H9 (cell line): Measurements from ENCODE around the gene SCUBE1. TPM values are rescaled to one million over a fixed set of nuclear protein-coding genes. Genes with fewer than 3 reads are reported as not detected.

ENCODE experiments used
- DNase-seq: peaks from one replicate; pipeline ENCODE4 v3.0.0-alpha.2; 2017
- H2AFZ ChIP-seq: one replicate; pipeline ENCODE4 v1.6.1; 2013; ENCODE audit warnings: mild to moderate bottlenecking, low read length, control low read depth, moderate library complexity
- H2AK5ac ChIP-seq: 2 replicates; pipeline ENCODE4 v1.6.1; 2013; ENCODE audit warnings: low read length, control low read depth, mixed read lengths; ENCODE audit not compliant: insufficient read length
- H2BK120ac ChIP-seq: one replicate; pipeline ENCODE4 v1.6.1; 2013; ENCODE audit warnings: low read depth, mild to moderate bottlenecking, low read length, control low read depth, inconsistent platforms; ENCODE audit not compliant: poor library complexity, severe bottlenecking
- H2BK12ac ChIP-seq: 2 replicates; pipeline ENCODE4 v1.6.1; 2013; ENCODE audit warnings: low read length, control low read depth, mixed read lengths, low read depth; ENCODE audit not compliant: insufficient read length
- H2BK15ac ChIP-seq: 2 replicates; pipeline ENCODE4 v1.6.1; 2013; ENCODE audit warnings: low read depth, low read length, control low read depth
- H2BK20ac ChIP-seq: one replicate; pipeline ENCODE4 v1.6.1; 2013; ENCODE audit warnings: low read depth, mild to moderate bottlenecking, low read length, control low read depth, inconsistent platforms; ENCODE audit not compliant: poor library complexity, severe bottlenecking
- H2BK5ac ChIP-seq: 2 replicates; pipeline ENCODE4 v1.6.1; 2013; ENCODE audit warnings: low read length, control low read depth, mixed read lengths; ENCODE audit not compliant: insufficient read length
- H3K14ac ChIP-seq: 2 replicates; pipeline ENCODE4 v1.6.1; 2013; ENCODE audit warnings: low read length, control low read depth; ENCODE audit not compliant: insufficient read depth
- H3K18ac ChIP-seq: 2 replicates; pipeline ENCODE4 v1.6.1; 2013; ENCODE audit warnings: low read depth, mild to moderate bottlenecking, mixed read lengths, low read length, control low read depth; ENCODE audit not compliant: insufficient read length
- H3K23ac ChIP-seq: 2 replicates; pipeline ENCODE4 v1.6.1; 2013; ENCODE audit warnings: low read length, control low read depth, mixed read lengths, low read depth; ENCODE audit not compliant: insufficient read length
- H3K23me2 ChIP-seq: 2 replicates; pipeline ENCODE4 v1.6.1; 2013; ENCODE audit warnings: low read depth, mild to moderate bottlenecking, mixed read lengths, low read length, control low read depth; ENCODE audit not compliant: insufficient read length, poor library complexity, severe bottlenecking
- H3K27ac ChIP-seq: 2 replicates; pipeline ENCODE4 v1.5.1; 2013; ENCODE audit warnings: low read length, control low read depth, mixed read lengths, low read depth; ENCODE audit not compliant: insufficient read length
- H3K27me3 ChIP-seq: 2 replicates; pipeline ENCODE4 v1.6.1; 2013; ENCODE audit warnings: low read length, control low read depth, inconsistent platforms; ENCODE audit not compliant: insufficient read depth
- H3K4ac ChIP-seq: 2 replicates; pipeline ENCODE4 v1.6.1; 2013; ENCODE audit warnings: low read depth, mild to moderate bottlenecking, control low read depth, inconsistent platforms, low read length, moderate library complexity
- H3K4me1 ChIP-seq: 2 replicates; pipeline ENCODE4 v1.6.1; 2013; ENCODE audit warnings: low read length, control low read depth, inconsistent platforms; ENCODE audit not compliant: insufficient read depth
- H3K4me2 ChIP-seq: 2 replicates; pipeline ENCODE4 v1.6.1; 2013; ENCODE audit warnings: low read length, control low read depth, mixed read lengths; ENCODE audit not compliant: insufficient read length, insufficient read depth
- H3K56ac ChIP-seq: 2 replicates; pipeline ENCODE4 v1.6.1; 2013; ENCODE audit warnings: low read depth, mild to moderate bottlenecking, mixed read lengths, low read length, control low read depth; ENCODE audit not compliant: insufficient read length
- H3K79me1 ChIP-seq: 2 replicates; pipeline ENCODE4 v1.6.1; 2013; ENCODE audit warnings: low read depth, mild to moderate bottlenecking, moderate library complexity, low read length, control low read depth, inconsistent platforms; ENCODE audit not compliant: insufficient read depth, poor library complexity, severe bottlenecking
- H3K79me2 ChIP-seq: 2 replicates; pipeline ENCODE4 v1.6.1; 2013; ENCODE audit warnings: low read length, control low read depth, inconsistent platforms; ENCODE audit not compliant: insufficient read depth
- H3K9ac ChIP-seq: 2 replicates; pipeline ENCODE4 v1.6.1; 2013; ENCODE audit warnings: low read length, control low read depth, mixed read lengths; ENCODE audit not compliant: insufficient read length; ENCODE audit errors: extremely low read depth
- H3K9me3 ChIP-seq: one replicate; pipeline ENCODE4 v1.6.1; 2013; ENCODE audit warnings: low read depth, low read length, inconsistent platforms; ENCODE audit not compliant: control insufficient read depth
- H3T11ph ChIP-seq: one replicate; pipeline ENCODE4 v1.6.1; 2013; ENCODE audit warnings: mild to moderate bottlenecking, low read length, control low read depth, inconsistent platforms
- H4K20me1 ChIP-seq: one replicate; pipeline ENCODE4 v1.6.1; 2013; ENCODE audit not compliant: control insufficient read depth, insufficient read length, insufficient read depth
- H4K5ac ChIP-seq: 2 replicates; pipeline ENCODE4 v1.6.1; 2013; ENCODE audit warnings: low read depth, mild to moderate bottlenecking, mixed read lengths, low read length, control low read depth; ENCODE audit not compliant: insufficient read length
- H4K8ac ChIP-seq: replicated peaks from 2 replicates; pipeline ENCODE4 v1.6.1; 2013; ENCODE audit warnings: low read length, control low read depth, mixed read lengths, low read depth; ENCODE audit not compliant: insufficient read length
- H4K91ac ChIP-seq: 2 replicates; pipeline ENCODE4 v1.6.1; 2013; ENCODE audit warnings: low read depth, mild to moderate bottlenecking, moderate library complexity, mixed read lengths, low read length, control low read depth; ENCODE audit not compliant: insufficient read length
- H3K27ac Mint-ChIP-seq, 3 experiments: 2 replicates in 2 of 3; 3 replicates in 1 of 3; pipeline ENCODE4 v1.8.0; 2020 to 2021; ENCODE audit warnings: mixed read lengths in 3 of 3, mild to moderate bottlenecking in 1 of 3, moderate library complexity in 1 of 3
- H3K27me3 Mint-ChIP-seq: 2 replicates; pipeline ENCODE4 v1.8.0; 2021; ENCODE audit warnings: low read depth, mild to moderate bottlenecking, moderate library complexity, mixed read lengths
- H3K36me3 Mint-ChIP-seq, 3 experiments: 2 replicates in 2 of 3; 3 replicates in 1 of 3; pipeline ENCODE4 v1.8.0; 2020 to 2021; ENCODE audit warnings: low read depth in 3 of 3, mixed read lengths in 3 of 3; ENCODE audit not compliant: insufficient read depth in 1 of 3
- H3K4me1 Mint-ChIP-seq, 2 experiments: 2 replicates each; pipeline ENCODE4 v1.8.0; 2020; ENCODE audit warnings: mixed read lengths in 2 of 2
- H3K4me3 Mint-ChIP-seq, 2 experiments: 2 replicates in 1 of 2; 3 replicates in 1 of 2; pipeline ENCODE4 v1.8.0; 2020 to 2021; ENCODE audit warnings: mild to moderate bottlenecking in 2 of 2, mixed read lengths in 2 of 2, moderate library complexity in 1 of 2
- H3K9me3 Mint-ChIP-seq, 2 experiments: 2 replicates in 1 of 2; 3 replicates in 1 of 2; pipeline ENCODE4 v1.8.0; 2020; ENCODE audit warnings: mild to moderate bottlenecking in 2 of 2, mixed read lengths in 2 of 2, moderate library complexity in 1 of 2
- WGBS: extraction: QIAGEN DNeasy Blood & Tissue Kit; methylation state at CpG from one replicate; pipeline ENCODE4 v1.1.7; 2013; ENCODE audit warnings: missing lambda C conversion rate, low lambda C conversion rate, mixed read lengths; ENCODE audit not compliant: insufficient read length; ENCODE audit errors: extremely low coverage; 5-methylcytosine and 5-hydroxymethylcytosine counted together
- total RNA-seq: library from RNA; stranded (reverse); gene quantifications from 2 replicates; pipeline ENCODE4 v1.2.1, GENCODE V29; 2021
- TF ChIP-seq, protein P1 (sequence below): fragments of 200-600 bp; sonication (generic); conservative IDR thresholded peaks from 3 replicates; pipeline ENCODE4 v1.8.0; 2021; ENCODE audit warnings: antibody characterized with exemption, mild to moderate bottlenecking

The SCUBE1 gene
- total RNA-seq, 1 experiment from 2014 or later: 1.2 TPM

- Histone ChIP-seq H3K4ac (no peak overlapping the region), H3K9me3 (no peaks in the 10 kb centered on the region), H2AFZ (no peak overlapping the region), H3K79me2 (no peaks in the 10 kb centered on the region), H3K79me1 (no peaks in the 10 kb centered on the region), H3K4me1 (no peaks in the 10 kb centered on the region), H3T11ph (no peak overlapping the region), H4K8ac (no peak overlapping the region), H3K27ac (no peak overlapping the region), H3K56ac (no peak overlapping the region), H2BK120ac (no peak overlapping the region), H3K9ac (no peak overlapping the region), H4K20me1 (no peaks in the 10 kb centered on the region), H2BK20ac (no peak overlapping the region), H3K23me2 (no peaks in the 10 kb centered on the region), H4K5ac (no peak overlapping the region), H2AK5ac (no peak overlapping the region), H3K14ac (no peak overlapping the region), H2BK5ac (no peak overlapping the region), H3K23ac (no peak overlapping the region), H3K27me3 (no peaks in the 10 kb centered on the region), H2BK12ac (no peak overlapping the region), H4K91ac (no peak overlapping the region), H3K4me2 (no peak overlapping the region), H3K18ac (no peak overlapping the region), H2BK15ac (no peak overlapping the region)
- DNase-seq: no peak
- H3K27me3 Mint-ChIP-seq: no peaks in the 10 kb centered on the region; the same call in 1 of the 2 replicates
- no peaks in the 10 kb centered on the region; a peak in 1 of 7 replicates for H3K36me3 Mint-ChIP-seq
- H3K27ac Mint-ChIP-seq: no peak overlapping the region
- peaks cover 2 to 24% of the 10 kb centered on the region in 2 experiments; a peak in 3 of 4 replicates for H3K4me1 Mint-ChIP-seq
- H3K4me3 Mint-ChIP-seq: no peak overlapping the region
- WGBS: no CpG with 5 or more reads among the region's 15 CpGs
- TF ChIP-seq, protein P1, sequence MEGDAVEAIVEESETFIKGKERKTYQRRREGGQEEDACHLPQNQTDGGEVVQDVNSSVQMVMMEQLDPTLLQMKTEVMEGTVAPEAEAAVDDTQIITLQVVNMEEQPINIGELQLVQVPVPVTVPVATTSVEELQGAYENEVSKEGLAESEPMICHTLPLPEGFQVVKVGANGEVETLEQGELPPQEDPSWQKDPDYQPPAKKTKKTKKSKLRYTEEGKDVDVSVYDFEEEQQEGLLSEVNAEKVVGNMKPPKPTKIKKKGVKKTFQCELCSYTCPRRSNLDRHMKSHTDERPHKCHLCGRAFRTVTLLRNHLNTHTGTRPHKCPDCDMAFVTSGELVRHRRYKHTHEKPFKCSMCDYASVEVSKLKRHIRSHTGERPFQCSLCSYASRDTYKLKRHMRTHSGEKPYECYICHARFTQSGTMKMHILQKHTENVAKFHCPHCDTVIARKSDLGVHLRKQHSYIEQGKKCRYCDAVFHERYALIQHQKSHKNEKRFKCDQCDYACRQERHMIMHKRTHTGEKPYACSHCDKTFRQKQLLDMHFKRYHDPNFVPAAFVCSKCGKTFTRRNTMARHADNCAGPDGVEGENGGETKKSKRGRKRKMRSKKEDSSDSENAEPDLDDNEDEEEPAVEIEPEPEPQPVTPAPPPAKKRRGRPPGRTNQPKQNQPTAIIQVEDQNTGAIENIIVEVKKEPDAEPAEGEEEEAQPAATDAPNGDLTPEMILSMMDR: no peak
- no peaks in the 10 kb centered on the region for H3K9me3 Mint-ChIP-seq
These were observed 49.3 kb downstream of the SCUBE1 start for GRCh38 chr22:43293655-43294392.
